HepG2 (cell line): ENCODE data around the gene IHH. TPM values are rescaled to one million over a fixed set of nuclear protein-coding genes. Genes with fewer than 3 reads are reported as not detected.

Experiments
- ATAC-seq: fragments of 200-7000 bp; cut with Tn5 transposase; 3 replicates; pipeline ENCODE4 v1.9.1; 2020; ENCODE audit warnings: mild to moderate bottlenecking, moderate library complexity
- BruUV-seq: library from RNA; stranded (reverse); fragments of 400-500 nt; replicated peaks from 2 replicates; lab custom pipeline; 2021; lab: Mats Ljungman, UMichigan
- CTCF ChIA-PET: fragments of 300-600 bp; formaldehyde crosslinking; extraction: SDS; loops from one replicate; lab custom pipeline; 2021; ENCODE audit warnings: low total read pairs, inconsistent platforms, low intra/inter-chr PET ratio; lab: Yijun Ruan, JAX
- POLR2A ChIA-PET: fragments of 350-600 bp; sonication (Branson Sonifier 250); formaldehyde crosslinking; loops from one replicate; lab custom pipeline; 2020; ENCODE audit warnings: antibody characterized with exemption, inconsistent platforms; lab: Yijun Ruan, JAX
- DNase-seq: peaks from one replicate; pipeline ENCODE4 v3.0.0-alpha.2; 2015; ENCODE audit warnings: low spot score
- FAIRE-seq: peaks from 3 replicates; lab custom pipeline; 2011; peaks lifted over from hg19 to GRCh38; lab: Jason Lieb, UNC
- H2AFZ ChIP-seq: one replicate; pipeline ENCODE4 v1.6.1; 2011; ENCODE audit warnings: low read length, inconsistent platforms
- H3K27ac ChIP-seq: fragments of 300-600 bp; 3 replicates; pipeline ENCODE4 v1.8.0; 2011; ENCODE audit warnings: mixed run types, mild to moderate bottlenecking, mixed read lengths, low read length, inconsistent platforms; ENCODE audit not compliant: insufficient read depth; ENCODE audit errors: extremely low read length
- H3K27me3 ChIP-seq, 2 experiments: fragments of 200-600 bp in 1 of 2; 2 replicates in 1 of 2; 3 replicates in 1 of 2; pipeline versions ENCODE4 v1.6.0 to v1.8.0; 2011; ENCODE audit warnings: low read length in 2 of 2, mild to moderate bottlenecking in 2 of 2, moderate library complexity in 2 of 2, inconsistent platforms in 1 of 2; ENCODE audit not compliant: insufficient read depth in 2 of 2, control insufficient read depth in 1 of 2
- H3K36me3 ChIP-seq, 2 experiments: fragments of 200-600 bp in 1 of 2; replicated peaks in 1 of 2; 2 replicates in 1 of 2; 3 replicates in 1 of 2; pipeline versions ENCODE4 v1.5.1 to v1.8.0; 2011; ENCODE audit warnings: low read length in 2 of 2, inconsistent platforms in 1 of 2; ENCODE audit not compliant: insufficient read depth in 2 of 2, control insufficient read depth in 1 of 2
- H3K4me1 ChIP-seq: 2 replicates; pipeline ENCODE4 v1.5.1; 2012; ENCODE audit warnings: low read length, inconsistent platforms; ENCODE audit not compliant: insufficient read depth
- H3K4me2 ChIP-seq: 2 replicates; pipeline ENCODE4 v1.6.0; 2011; ENCODE audit warnings: low read depth, low read length, inconsistent platforms
- H3K4me3 ChIP-seq, 3 experiments: fragments of 200-600 bp in 1 of 3; sonication (generic), shearing (Covaris generic) in 1 of 3; replicated peaks in 1 of 3; 2 replicates each; pipeline ENCODE4 v1.5.1; 2011 to 2016; ENCODE audit warnings: low read length in 3 of 3, inconsistent platforms in 2 of 3, low read depth in 2 of 3, mild to moderate bottlenecking in 2 of 3, control low read depth in 1 of 3, mixed read lengths in 1 of 3; ENCODE audit not compliant: insufficient read depth in 1 of 3
- H3K79me2 ChIP-seq: one replicate; pipeline ENCODE4 v1.6.1; 2011; ENCODE audit warnings: low read length, inconsistent platforms; ENCODE audit not compliant: insufficient read depth
- H3K9ac ChIP-seq: 2 replicates; pipeline ENCODE4 v1.6.0; 2011; ENCODE audit warnings: mild to moderate bottlenecking, low read depth, low read length, inconsistent platforms; ENCODE audit not compliant: insufficient read depth
- H3K9me3 ChIP-seq: 2 replicates; pipeline ENCODE4 v1.5.1; 2012; ENCODE audit warnings: mild to moderate bottlenecking, low read length
- H4K20me1 ChIP-seq: 2 replicates; pipeline ENCODE4 v1.6.0; 2011; ENCODE audit warnings: inconsistent platforms, mild to moderate bottlenecking, low read length, moderate library complexity; ENCODE audit not compliant: insufficient read depth
- FOSL1 ChIP-seq: sonication (generic); formaldehyde crosslinking; IDR thresholded peaks from 2 replicates; pipeline ENCODE4 v1.9.0; 2021; ENCODE audit warnings: missing genetic modification reagents, borderline replicate concordance
- FOXO1 ChIP-seq: sonication (generic); formaldehyde crosslinking; IDR thresholded peaks from 2 replicates; pipeline ENCODE4 v1.4.0; 2020; ENCODE audit warnings: missing genetic modification reagents
- HNRNPK ChIP-seq: fragments of 200-400 bp; formaldehyde crosslinking; IDR thresholded peaks from 2 replicates; pipeline ENCODE4 v1.6.1; 2018; ENCODE audit warnings: low read length, low read depth, moderate library complexity, mild to moderate bottlenecking; ENCODE audit not compliant: poor library complexity, severe bottlenecking
- JARID2 ChIP-seq: sonication (generic); formaldehyde crosslinking; IDR thresholded peaks from 2 replicates; pipeline ENCODE4 v1.8.1; 2023; ENCODE audit warnings: missing genetic modification reagents, inconsistent platforms; ENCODE audit not compliant: insufficient replicate concordance
- SOX6 ChIP-seq, 2 experiments: fragments of 450-650 bp in 1 of 2; sonication (generic) in 1 of 2; formaldehyde crosslinking in 1 of 2; IDR thresholded peaks; 2 replicates each; pipeline versions ENCODE4 v1.4.0 to v1.6.1; 2017 to 2020; ENCODE audit warnings: antibody characterized with exemption in 1 of 2, mild to moderate bottlenecking in 1 of 2, missing genetic modification reagents in 1 of 2
- STAG1 ChIP-seq: sonication (generic); formaldehyde crosslinking; IDR thresholded peaks from 2 replicates; pipeline ENCODE4 v1.4.0; 2020; ENCODE audit warnings: missing genetic modification reagents
- ZNF354B ChIP-seq: sonication (generic); formaldehyde crosslinking; IDR thresholded peaks from 2 replicates; pipeline ENCODE4 v1.8.0; 2022; ENCODE audit warnings: mild to moderate bottlenecking, missing genetic modification reagents
- ZNF704 ChIP-seq: sonication (generic); formaldehyde crosslinking; IDR thresholded peaks from 2 replicates; pipeline ENCODE4 v1.8.1; 2023; ENCODE audit warnings: mild to moderate bottlenecking, inconsistent platforms, moderate library complexity, missing genetic modification reagents, borderline replicate concordance
- whole genome bisulfite sequencing: methylation state at CpG from one replicate; pipeline ENCODE4 v1.1.6; 2017; ENCODE audit warnings: low lambda C conversion rate; 5-methylcytosine and 5-hydroxymethylcytosine counted together
- in situ Hi-C: cut with HindIII; loops from 2 replicates; pipeline ENCODE4 v1.10.0; 2017; ENCODE audit warnings: low pct_unique_long_range_greater_than_20kb; ENCODE audit not compliant: extremely low pct_ligation_motif_present
- intact Hi-C: fragments of 100-400 bp; cut with micrococcal nuclease; formaldehyde crosslinking; loops from one replicate; pipeline ENCODE4 v1.10.0; 2022; ENCODE audit not compliant: unreplicated experiment
- polyA plus RNA-seq, 8 experiments: library from polyadenylated mRNA; depleted of rRNA in 3 of 8; stranded (reverse) in 7 of 8; unstranded in 1 of 8; fragments of >200 nt; fragmentation: Illumina TruSeq in 4 of 8; extraction: Trizol in 4 of 8; gene quantifications; 2 replicates each; pipeline versions ENCODE4 v1.2.1 to v1.2.3, GENCODE V29; 2011 to 2016; ENCODE audit warnings: low read depth in 4 of 8, missing spikeins in 1 of 8, mixed read lengths in 1 of 8; ENCODE audit not compliant: insufficient read depth in 1 of 8
- total RNA-seq, 5 experiments: library from RNA; depleted of rRNA; stranded (reverse); fragments of >200 nt; fragmentation: Illumina TruSeq; extraction: Trizol; gene quantifications; 2 replicates each; pipeline ENCODE4 v1.2.3, GENCODE V29; 2016; ENCODE audit warnings: low read depth in 1 of 5
- TF ChIP-seq, protein P1 (sequence below): sonication (generic); formaldehyde crosslinking; IDR thresholded peaks from 2 replicates; pipeline ENCODE4 v1.4.0; 2020; ENCODE audit warnings: mild to moderate bottlenecking, missing genetic modification reagents
- TF ChIP-seq, protein P2 (sequence below): fragments of 450-650 bp; IDR thresholded peaks from 2 replicates; pipeline ENCODE4 v1.6.1; 2016

IHH gene
- total and polyA plus RNA-seq, 2 of the 13 experiments (the other 11 are each of a cell fraction or from before 2014, with no cell fraction given), result 0.42 TPM; not detected in 1

GRCh38 chr2:219026946-219027345 lies 33.8 kb downstream of the IHH start (continued):
- TF ChIP-seq, protein P1, sequence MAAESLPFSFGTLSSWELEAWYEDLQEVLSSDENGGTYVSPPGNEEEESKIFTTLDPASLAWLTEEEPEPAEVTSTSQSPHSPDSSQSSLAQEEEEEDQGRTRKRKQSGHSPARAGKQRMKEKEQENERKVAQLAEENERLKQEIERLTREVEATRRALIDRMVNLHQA, result no peak
- no peak for TF ChIP-seq ZNF704 (CRISPR knock-in tag)
- no peak for TF ChIP-seq HNRNPK
- no peak for TF ChIP-seq JARID2 (CRISPR knock-in tag)
- TF ChIP-seq SOX6 (IDR thresholded peaks at IDR 0.05), result no peak
- TF ChIP-seq SOX6 (CRISPR knock-in tag; IDR thresholded peaks at IDR 0.05), result no peak
- no peak for TF ChIP-seq FOSL1
- TF ChIP-seq STAG1 (CRISPR knock-in tag), result no peak
- no peak for TF ChIP-seq FOXO1 (CRISPR knock-in tag)
- TF ChIP-seq, all 625 proteins: peak for 0

DNA sequence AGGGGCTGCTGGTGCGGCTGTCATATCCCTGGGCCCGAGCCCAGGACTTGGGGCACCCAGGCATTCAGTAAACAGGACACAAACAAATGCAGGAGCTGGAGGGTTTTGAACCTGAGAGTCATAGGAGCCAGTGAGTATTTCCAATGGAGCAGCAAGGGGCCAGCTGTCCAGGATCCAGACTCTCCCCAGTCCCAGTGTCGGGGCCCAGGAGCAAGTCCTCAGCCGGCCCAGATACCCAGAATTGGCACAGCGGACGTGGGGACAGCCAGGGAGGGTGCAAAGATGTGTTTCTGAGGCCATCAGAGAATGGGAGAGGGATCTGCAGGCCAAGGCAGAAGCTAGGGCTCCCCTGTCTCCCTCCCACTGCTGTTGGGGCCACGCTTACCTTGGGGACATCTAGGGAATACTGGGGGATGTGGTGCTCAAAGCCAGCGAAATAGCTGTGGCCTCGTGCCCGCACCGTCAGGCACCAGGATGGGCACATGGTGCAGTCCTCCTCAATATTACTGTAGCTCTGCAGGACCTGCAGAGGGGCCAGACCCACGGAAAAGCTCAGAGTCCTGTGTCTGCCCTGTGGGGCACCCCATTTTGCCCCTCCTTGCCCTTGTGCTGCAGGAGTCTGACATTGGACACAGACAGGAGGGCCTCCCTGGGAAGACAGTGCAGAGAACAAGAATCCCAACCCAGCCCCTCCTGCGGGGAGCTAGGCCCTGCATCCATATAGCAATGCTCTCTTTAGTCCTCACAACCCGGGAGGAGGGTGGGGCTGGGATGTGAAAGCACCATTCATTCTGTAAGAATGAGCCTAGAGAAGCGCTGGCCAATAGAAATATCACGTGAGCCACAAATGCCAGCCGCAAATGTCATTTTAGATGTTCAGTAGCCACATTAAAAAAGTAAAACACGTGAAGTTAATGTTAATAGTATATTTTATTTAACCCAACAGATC lies 34.8 kb downstream of the IHH start:
- intact Hi-C loops (no loop called here), in situ Hi-C loops (no loop called here)
- no peak for TF ChIP-seq ZNF354B (CRISPR knock-in tag)
- TF ChIP-seq, protein P2, sequence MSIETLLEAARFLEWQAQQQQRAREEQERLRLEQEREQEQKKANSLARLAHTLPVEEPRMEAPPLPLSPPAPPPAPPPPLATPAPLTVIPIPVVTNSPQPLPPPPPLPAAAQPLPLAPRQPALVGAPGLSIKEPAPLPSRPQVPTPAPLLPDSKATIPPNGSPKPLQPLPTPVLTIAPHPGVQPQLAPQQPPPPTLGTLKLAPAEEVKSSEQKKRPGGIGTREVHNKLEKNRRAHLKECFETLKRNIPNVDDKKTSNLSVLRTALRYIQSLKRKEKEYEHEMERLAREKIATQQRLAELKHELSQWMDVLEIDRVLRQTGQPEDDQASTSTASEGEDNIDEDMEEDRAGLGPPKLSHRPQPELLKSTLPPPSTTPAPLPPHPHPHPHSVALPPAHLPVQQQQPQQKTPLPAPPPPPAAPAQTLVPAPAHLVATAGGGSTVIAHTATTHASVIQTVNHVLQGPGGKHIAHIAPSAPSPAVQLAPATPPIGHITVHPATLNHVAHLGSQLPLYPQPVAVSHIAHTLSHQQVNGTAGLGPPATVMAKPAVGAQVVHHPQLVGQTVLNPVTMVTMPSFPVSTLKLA, result peak; percentile 37; the same call in 1 of the 2 replicates
- H3K27me3 ChIP-seq, result peaks cover 29 to 96% of the 10 kb centered on the region in 2 experiments
- H3K4me3 ChIP-seq, result no peak overlapping the region
- no peaks in the 10 kb centered on the region for H3K79me2 ChIP-seq
- no TSS peak for BruUV-seq
- ChIA-PET CTCF (interaction anchor here (1.0 kb wide), 1 partner anchor 129 kb away, joined by 3 read pairs; no protein-coding TSS in a partner anchor), POLR2A (interaction anchor here (0.6 kb wide), 1 partner anchor 19 kb away, joined by 3 read pairs; no protein-coding TSS in a partner anchor)
- H4K20me1 ChIP-seq, result peaks cover 17% of the 10 kb centered on the region; the same call in 1 of the 2 replicates
- no peak overlapping the region for H2AFZ ChIP-seq
- no peak for DNase-seq
- no peak for ATAC-seq
- H3K36me3 ChIP-seq, result no peaks in the 10 kb centered on the region
- H3K4me2 ChIP-seq, result no peak overlapping the region
- FAIRE-seq, result no peak
- H3K9me3 ChIP-seq, result no peaks in the 10 kb centered on the region
- no peak overlapping the region for H3K27ac ChIP-seq
- no peak overlapping the region for H3K9ac ChIP-seq
- H3K4me1 ChIP-seq, result no peaks in the 10 kb centered on the region
- 8% methylated on average over 17 of the region's 18 CpGs for WGBS
